Measurements from ENCODE around the gene IL17D.

The IL17D gene

GRCh38 chr13:20667857-20668437 is 35.6 kb upstream of the IL17D start:
- H4K5ac ChIP-seq (ENCODE audit: low read length): no peak overlapping the region
- no peaks in the 10 kb centered on the region for H3K27me3 ChIP-seq (ENCODE audit: insufficient read depth, low read length, poor library complexity)
- no peak for DNase-seq
- no peak overlapping the region for H3K23ac ChIP-seq (ENCODE audit: low read length)
- no peak overlapping the region for H2BK120ac ChIP-seq (ENCODE audit: low read depth, low read length)
- H3K79me2 ChIP-seq (ENCODE audit: control insufficient read depth, insufficient read depth, low read length): no peaks in the 10 kb centered on the region
- H3K4ac ChIP-seq (ENCODE audit: low read depth, low read length): no peak overlapping the region
- H3K79me1 ChIP-seq (ENCODE audit: low read length): no peaks in the 10 kb centered on the region
- no peak overlapping the region for H2AK5ac ChIP-seq (ENCODE audit: low read length)
- no peak overlapping the region for H3K4me2 ChIP-seq (ENCODE audit: low read length)
- H2BK15ac ChIP-seq (replicated peaks; ENCODE audit: low read depth): no peak overlapping the region
- H2BK5ac ChIP-seq (ENCODE audit: low read length): no peak overlapping the region
- H3K4me3 ChIP-seq (ENCODE audit: low read length): no peak overlapping the region
- H3K27ac ChIP-seq (ENCODE audit: low read depth, low read length): no peak overlapping the region
- H3K18ac ChIP-seq (ENCODE audit: low read length): no peak overlapping the region
- H3K9ac ChIP-seq (ENCODE audit: low read length): no peak overlapping the region
- H4K8ac ChIP-seq (ENCODE audit: low read depth, low read length): no peak overlapping the region
- whole genome bisulfite sequencing (ENCODE audit: extremely low coverage, insufficient coverage, low lambda C conversion rate): no CpG with 5 or more reads among the region's 4 CpGs
- H3K36me3 ChIP-seq (ENCODE audit: control insufficient read depth, insufficient read depth, low read length): no peaks in the 10 kb centered on the region
- H3K4me1 ChIP-seq (ENCODE audit: control insufficient read depth, low read depth, low read length): no peaks in the 10 kb centered on the region
- H3K56ac ChIP-seq (ENCODE audit: low read length): no peak overlapping the region

DNA sequence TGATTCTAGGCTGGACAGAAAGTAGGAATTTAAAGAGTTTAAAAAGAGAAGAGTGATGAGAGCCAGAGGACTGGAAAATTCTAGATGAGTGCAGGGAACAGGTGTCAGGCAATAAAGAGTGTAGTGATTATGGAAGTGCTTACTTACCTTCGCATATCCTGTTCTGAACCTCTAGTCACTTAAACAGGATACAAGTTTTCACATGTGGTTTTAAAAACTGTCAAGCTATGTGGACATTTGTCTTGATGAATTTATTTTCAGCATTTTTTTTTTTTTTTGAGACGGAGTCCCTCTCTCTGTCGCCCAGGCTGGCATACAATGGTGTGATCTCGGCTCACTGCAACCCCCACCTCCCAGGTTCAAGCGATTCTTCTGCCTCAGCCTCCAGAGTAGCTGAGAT is 34.3 kb upstream of the IL17D start:
- Histone ChIP-seq H3K79me2 (ENCODE audit: control insufficient read depth, insufficient read depth, low read length) (no peaks in the 10 kb centered on the region), H3K23ac (ENCODE audit: low read length) (no peak overlapping the region), H3K36me3 (ENCODE audit: control insufficient read depth, insufficient read depth, low read length) (no peaks in the 10 kb centered on the region), H3K9ac (ENCODE audit: low read length) (no peak overlapping the region), H3K56ac (ENCODE audit: low read length) (no peak overlapping the region), H3K27me3 (ENCODE audit: insufficient read depth, low read length, poor library complexity) (no peaks in the 10 kb centered on the region), H3K4me3 (ENCODE audit: low read length) (no peak overlapping the region), H4K5ac (ENCODE audit: low read length) (no peak overlapping the region), H4K8ac (ENCODE audit: low read depth, low read length) (no peak overlapping the region), H3K4me1 (ENCODE audit: control insufficient read depth, low read depth, low read length) (no peaks in the 10 kb centered on the region), H3K18ac (ENCODE audit: low read length) (no peak overlapping the region), H2AK5ac (ENCODE audit: low read length) (no peak overlapping the region), H3K27ac (ENCODE audit: low read depth, low read length) (no peak overlapping the region), H2BK5ac (ENCODE audit: low read length) (no peak overlapping the region), H2BK15ac (replicated peaks; ENCODE audit: low read depth) (no peak overlapping the region), H3K79me1 (ENCODE audit: low read length) (no peaks in the 10 kb centered on the region), H3K4ac (ENCODE audit: low read depth, low read length) (no peak overlapping the region), H3K4me2 (ENCODE audit: low read length) (no peak overlapping the region), H2BK120ac (ENCODE audit: low read depth, low read length) (no peak overlapping the region)
- DNase-seq: no peak
- no CpG with 5 or more reads among the region's 5 CpGs for WGBS (ENCODE audit: extremely low coverage, insufficient coverage, low lambda C conversion rate)

- Histone ChIP-seq H3K9ac (ENCODE audit: low read length) (no peak overlapping the region), H3K27ac (ENCODE audit: low read depth, low read length) (no peak overlapping the region), H2BK120ac (ENCODE audit: low read depth, low read length) (no peak overlapping the region), H3K4ac (ENCODE audit: low read depth, low read length) (no peak overlapping the region), H3K4me3 (ENCODE audit: low read length) (no peak overlapping the region), H3K4me1 (ENCODE audit: control insufficient read depth, low read depth, low read length) (no peaks in the 10 kb centered on the region), H2BK5ac (ENCODE audit: low read length) (no peak overlapping the region), H3K56ac (ENCODE audit: low read length) (no peak overlapping the region), H2BK15ac (replicated peaks; ENCODE audit: low read depth) (no peak overlapping the region), H2AK5ac (ENCODE audit: low read length) (no peak overlapping the region), H4K5ac (ENCODE audit: low read length) (no peak overlapping the region), H3K36me3 (ENCODE audit: control insufficient read depth, insufficient read depth, low read length) (no peaks in the 10 kb centered on the region), H3K18ac (ENCODE audit: low read length) (no peak overlapping the region), H3K27me3 (ENCODE audit: insufficient read depth, low read length, poor library complexity) (no peaks in the 10 kb centered on the region), H3K4me2 (ENCODE audit: low read length) (no peak overlapping the region), H3K79me2 (ENCODE audit: control insufficient read depth, insufficient read depth, low read length) (no peaks in the 10 kb centered on the region), H4K8ac (ENCODE audit: low read depth, low read length) (no peak overlapping the region), H3K79me1 (ENCODE audit: low read length) (no peaks in the 10 kb centered on the region), H3K23ac (ENCODE audit: low read length) (no peak overlapping the region)
- no peak for DNase-seq
- WGBS (ENCODE audit: extremely low coverage, insufficient coverage, low lambda C conversion rate): no CpG with 5 or more reads among the region's 1 CpG
Observed at GRCh38 chr13:20671789-20672188, 31.7 kb upstream of the IL17D start.

- Histone ChIP-seq H3K36me3 (ENCODE audit: control insufficient read depth, insufficient read depth, low read length) (no peaks in the 10 kb centered on the region), H3K56ac (ENCODE audit: low read length) (no peak overlapping the region), H2AK5ac (ENCODE audit: low read length) (no peak overlapping the region), H3K79me1 (ENCODE audit: low read length) (no peaks in the 10 kb centered on the region), H2BK5ac (ENCODE audit: low read length) (no peak overlapping the region), H3K23ac (ENCODE audit: low read length) (no peak overlapping the region), H3K4me2 (ENCODE audit: low read length) (no peak overlapping the region), H3K4me3 (ENCODE audit: low read length) (no peak overlapping the region), H3K27ac (ENCODE audit: low read depth, low read length) (no peak overlapping the region), H3K4me1 (ENCODE audit: control insufficient read depth, low read depth, low read length) (no peaks in the 10 kb centered on the region), H3K27me3 (ENCODE audit: insufficient read depth, low read length, poor library complexity) (no peaks in the 10 kb centered on the region), H3K18ac (ENCODE audit: low read length) (no peak overlapping the region), H3K4ac (ENCODE audit: low read depth, low read length) (no peak overlapping the region), H3K79me2 (ENCODE audit: control insufficient read depth, insufficient read depth, low read length) (no peaks in the 10 kb centered on the region), H4K8ac (ENCODE audit: low read depth, low read length) (no peak overlapping the region), H4K5ac (ENCODE audit: low read length) (no peak overlapping the region), H2BK15ac (replicated peaks; ENCODE audit: low read depth) (no peak overlapping the region), H3K9ac (ENCODE audit: low read length) (no peak overlapping the region), H2BK120ac (ENCODE audit: low read depth, low read length) (no peak overlapping the region)
- WGBS (ENCODE audit: extremely low coverage, insufficient coverage, low lambda C conversion rate): no CpG with 5 or more reads among the region's 2 CpGs
- DNase-seq: no peak
Observed at GRCh38 chr13:20672772-20673171, 30.7 kb upstream of the IL17D start.

- H3K4me1 ChIP-seq (ENCODE audit: control insufficient read depth, low read depth, low read length): no peaks in the 10 kb centered on the region
- H2BK15ac ChIP-seq (replicated peaks; ENCODE audit: low read depth): no peak overlapping the region
- no peaks in the 10 kb centered on the region for H3K27me3 ChIP-seq (ENCODE audit: insufficient read depth, low read length, poor library complexity)
- no peak overlapping the region for H3K23ac ChIP-seq (ENCODE audit: low read length)
- no peaks in the 10 kb centered on the region for H3K79me1 ChIP-seq (ENCODE audit: low read length)
- no peaks in the 10 kb centered on the region for H3K79me2 ChIP-seq (ENCODE audit: control insufficient read depth, insufficient read depth, low read length)
- H3K27ac ChIP-seq (ENCODE audit: low read depth, low read length): no peak overlapping the region
- no peak overlapping the region for H3K18ac ChIP-seq (ENCODE audit: low read length)
- no peak overlapping the region for H2BK120ac ChIP-seq (ENCODE audit: low read depth, low read length)
- no peak overlapping the region for H4K5ac ChIP-seq (ENCODE audit: low read length)
- H2BK5ac ChIP-seq (ENCODE audit: low read length): no peak overlapping the region
- no peak for DNase-seq
- no peak overlapping the region for H3K4me3 ChIP-seq (ENCODE audit: low read length)
- no peak overlapping the region for H3K4me2 ChIP-seq (ENCODE audit: low read length)
- H2AK5ac ChIP-seq (ENCODE audit: low read length): no peak overlapping the region
- WGBS (ENCODE audit: extremely low coverage, insufficient coverage, low lambda C conversion rate): no CpG with 5 or more reads among the region's 5 CpGs
- no peak overlapping the region for H4K8ac ChIP-seq (ENCODE audit: low read depth, low read length)
- no peak overlapping the region for H3K4ac ChIP-seq (ENCODE audit: low read depth, low read length)
- no peaks in the 10 kb centered on the region for H3K36me3 ChIP-seq (ENCODE audit: control insufficient read depth, insufficient read depth, low read length)
- H3K9ac ChIP-seq (ENCODE audit: low read length): no peak overlapping the region
- H3K56ac ChIP-seq (ENCODE audit: low read length): no peak overlapping the region
Observed at GRCh38 chr13:20673715-20674114, 29.8 kb upstream of the IL17D start.

GRCh38 chr13:20676213-20676612 is 27.3 kb upstream of the IL17D start:
- Histone ChIP-seq H3K4me3 (ENCODE audit: low read length) (no peak overlapping the region), H2BK120ac (ENCODE audit: low read depth, low read length) (no peak overlapping the region), H3K18ac (ENCODE audit: low read length) (no peak overlapping the region), H2BK5ac (ENCODE audit: low read length) (no peak overlapping the region), H3K56ac (ENCODE audit: low read length) (no peak overlapping the region), H3K79me2 (ENCODE audit: control insufficient read depth, insufficient read depth, low read length) (no peaks in the 10 kb centered on the region), H3K4me1 (ENCODE audit: control insufficient read depth, low read depth, low read length) (no peaks in the 10 kb centered on the region), H3K23ac (ENCODE audit: low read length) (no peak overlapping the region), H2AK5ac (ENCODE audit: low read length) (no peak overlapping the region), H3K4ac (ENCODE audit: low read depth, low read length) (no peak overlapping the region), H3K9ac (ENCODE audit: low read length) (no peak overlapping the region), H3K27ac (ENCODE audit: low read depth, low read length) (no peak overlapping the region), H3K79me1 (ENCODE audit: low read length) (no peaks in the 10 kb centered on the region), H2BK15ac (replicated peaks; ENCODE audit: low read depth) (no peak overlapping the region), H3K36me3 (ENCODE audit: control insufficient read depth, insufficient read depth, low read length) (no peaks in the 10 kb centered on the region), H3K4me2 (ENCODE audit: low read length) (no peak overlapping the region), H3K27me3 (ENCODE audit: insufficient read depth, low read length, poor library complexity) (no peaks in the 10 kb centered on the region), H4K8ac (ENCODE audit: low read depth, low read length) (no peak overlapping the region), H4K5ac (ENCODE audit: low read length) (no peak overlapping the region)
- no peak for DNase-seq
- WGBS (ENCODE audit: extremely low coverage, insufficient coverage, low lambda C conversion rate): no CpG with 5 or more reads among the region's 2 CpGs
